Regular cardiac myocyte (primary cell): Measurements from ENCODE around the gene MRPL37. TPM values are rescaled to one million over a fixed set of nuclear protein-coding genes. Genes with fewer than 3 reads are reported as not detected.

Experiments
- total RNA-seq: library from RNA; depleted of rRNA; stranded (reverse); fragments of >200 nt; gene quantifications from 2 replicates; pipeline ENCODE4 v1.2.3, GENCODE V29; 2014

The MRPL37 gene
- 37.8 and 77.5 TPM in 2 replicates for total RNA-seq

GRCh38 chr1:54199765-54200518, at the start of gene MRPL37, which contains the start of gene CYB5RL:
MRPL37 (plus strand) TSS chr1:54200167; CDS start chr1:54200244, 77 bp downstream.
CYB5RL (minus strand) TSS chr1:54200030; CDS start chr1:54195616, 4,414 bp downstream.

GRCh38 chr1:54152696-54153095, 47.3 kb upstream of the MRPL37 start, which contains the start of gene CDCP2:
CDCP2 (minus strand) TSS chr1:54153000; CDS start chr1:54152922, 78 bp downstream.

Other genes starting within 250 kb of the MRPL37 start
- gene LDLRAD1, start 182.0 kb upstream of the MRPL37 start, total RNA-seq: not detected in 2 replicates
- gene TMEM59, start 147.0 kb upstream of the MRPL37 start, total RNA-seq: 200 and 645 TPM in 2 replicates
- gene TCEANC2, start 146.6 kb upstream of the MRPL37 start, total RNA-seq: 3.1 and 3.6 TPM in 2 replicates
- not detected in 2 replicates for gene CDCP2, start 47.2 kb upstream of the MRPL37 start, total RNA-seq
- gene CYB5RL, start 137 bp upstream of the MRPL37 start, total RNA-seq: 3.5 and 3.9 TPM in 2 replicates
- gene SSBP3, start 206.2 kb downstream of the MRPL37 start, total RNA-seq: 5.9 and 10.0 TPM in 2 replicates